ENCODE data around the gene PAPOLA. TPM values are rescaled to one million over a fixed set of nuclear protein-coding genes. Genes with fewer than 3 reads are reported as not detected.

The PAPOLA gene
- total RNA-seq, 1 donor from 2014 or later = 235 TPM

- no peaks in the 10 kb centered on the region for H3K9me3 ChIP-seq (ENCODE audit: low read depth)
- no peaks in the 10 kb centered on the region for H3K36me3 Mint-ChIP-seq
- H2AFZ ChIP-seq (replicated peaks) = no peak overlapping the region
- no peaks in the 10 kb centered on the region for H3K27me3 ChIP-seq
- H3K4me1 ChIP-seq = peaks cover 3% of the 10 kb centered on the region
- DNase-seq (ENCODE audit: low spot score) = no peak
- H3K79me2 ChIP-seq (ENCODE audit: low read depth) = no peaks in the 10 kb centered on the region
- no peak overlapping the region for H3K27ac Mint-ChIP-seq
- no peak overlapping the region for H3K9ac ChIP-seq
- peaks cover 8% of the 10 kb centered on the region for H3K27me3 Mint-ChIP-seq (ENCODE audit: insufficient read depth, low read depth)
- no peak for TF ChIP-seq EZH2phosphoT487 (IDR thresholded peaks at IDR 0.05)
- TF ChIP-seq CTCF (IDR thresholded peaks at IDR 0.05) = no peak
- TF ChIP-seq EZH2 (IDR thresholded peaks at IDR 0.05) = no peak
- no peak overlapping the region for H3K27ac ChIP-seq
- H3F3A ChIP-seq (ENCODE audit: low read depth) = no peaks in the 10 kb centered on the region
- peaks cover under 1% of the 10 kb centered on the region for H4K20me1 ChIP-seq (ENCODE audit: low read depth)
- peaks cover 14% of the 10 kb centered on the region for H3K4me1 Mint-ChIP-seq
- H3K4me2 ChIP-seq = no peak overlapping the region
- H3K4me3 ChIP-seq = no peak overlapping the region
- H3K4me3 Mint-ChIP-seq = no peak overlapping the region
- no peaks in the 10 kb centered on the region for H3K36me3 ChIP-seq
- H3K9me3 Mint-ChIP-seq = no peaks in the 10 kb centered on the region
Measured at GRCh38 chr14:96579855-96580254, 77.7 kb downstream of the PAPOLA start.

- Histone ChIP-seq H3K4me3 (no peak overlapping the region), H4K20me1 (ENCODE audit: low read depth) (no peaks in the 10 kb centered on the region), H3K9ac (no peak overlapping the region), H3K9me3 (ENCODE audit: low read depth) (no peaks in the 10 kb centered on the region), H3K4me1 (no peaks in the 10 kb centered on the region), H2AFZ (replicated peaks) (no peak overlapping the region), H3K27ac (no peak overlapping the region), H3K36me3 (no peaks in the 10 kb centered on the region), H3K4me2 (no peak overlapping the region), H3K27me3 (no peaks in the 10 kb centered on the region), H3F3A (ENCODE audit: low read depth) (no peaks in the 10 kb centered on the region), H3K79me2 (ENCODE audit: low read depth) (no peaks in the 10 kb centered on the region)
- Mint-ChIP-seq H3K27ac (peak overlapping the region; percentile 18), H3K9me3 (no peaks in the 10 kb centered on the region), H3K36me3 (no peaks in the 10 kb centered on the region), H3K4me3 (no peak overlapping the region), H3K4me1 (peaks cover 21% of the 10 kb centered on the region), H3K27me3 (ENCODE audit: insufficient read depth, low read depth) (peaks cover 10% of the 10 kb centered on the region)
- no peak for TF ChIP-seq EZH2 (IDR thresholded peaks at IDR 0.05)
- TF ChIP-seq EZH2phosphoT487 (IDR thresholded peaks at IDR 0.05) = no peak
- TF ChIP-seq CTCF (IDR thresholded peaks at IDR 0.05) = no peak
- DNase-seq (ENCODE audit: low spot score) = no peak
Measured at GRCh38 chr14:96580566-96580965, 78.4 kb downstream of the PAPOLA start.

- H3K4me2 ChIP-seq = no peak overlapping the region
- Mint-ChIP-seq H3K4me1 (peaks cover 26% of the 10 kb centered on the region), H3K27ac (no peak overlapping the region), H3K36me3 (no peaks in the 10 kb centered on the region), H3K9me3 (no peaks in the 10 kb centered on the region), H3K27me3 (ENCODE audit: insufficient read depth, low read depth) (peaks cover 10% of the 10 kb centered on the region), H3K4me3 (no peak overlapping the region)
- no peaks in the 10 kb centered on the region for H3K27me3 ChIP-seq
- no peaks in the 10 kb centered on the region for H3K9me3 ChIP-seq (ENCODE audit: low read depth)
- no peaks in the 10 kb centered on the region for H3K36me3 ChIP-seq
- H2AFZ ChIP-seq (replicated peaks) = no peak overlapping the region
- TF ChIP-seq EZH2phosphoT487 (IDR thresholded peaks at IDR 0.05) = no peak
- no peak for TF ChIP-seq CTCF (IDR thresholded peaks at IDR 0.05)
- no peak for TF ChIP-seq EZH2 (IDR thresholded peaks at IDR 0.05)
- H3F3A ChIP-seq (ENCODE audit: low read depth) = no peaks in the 10 kb centered on the region
- no peak for DNase-seq (ENCODE audit: low spot score)
- no peaks in the 10 kb centered on the region for H3K79me2 ChIP-seq (ENCODE audit: low read depth)
- no peak overlapping the region for H3K27ac ChIP-seq
- H3K4me1 ChIP-seq = no peaks in the 10 kb centered on the region
- H4K20me1 ChIP-seq (ENCODE audit: low read depth) = no peaks in the 10 kb centered on the region
- H3K4me3 ChIP-seq = no peak overlapping the region
- no peak overlapping the region for H3K9ac ChIP-seq
Measured at GRCh38 chr14:96581026-96581425, 78.8 kb downstream of the PAPOLA start.

All from neural progenitor cell (in vitro differentiated cells).